GM12874 (cell line): ENCODE measurements around the gene TLR8.

Experiments used
- CTCF ChIP-seq: IDR thresholded peaks from 2 replicates; pipeline ENCODE4 v1.5.1; 2011; ENCODE audit warnings: low read depth, mild to moderate bottlenecking, control low read depth, low read length, moderate library complexity; ENCODE audit not compliant: insufficient read depth

The TLR8 gene

GRCh38 chrX:12874581-12874980 lies 31.8 kb upstream of the TLR8 start:
- no peak for TF ChIP-seq CTCF

- TF ChIP-seq CTCF, result no peak
These were observed 29.0 kb upstream of the TLR8 start for GRCh38 chrX:12877386-12877785.

GRCh38 chrX:12878536-12878935 lies 27.9 kb upstream of the TLR8 start:
- TF ChIP-seq CTCF, result no peak

GRCh38 chrX:12881914-12882313 lies 24.5 kb upstream of the TLR8 start:
- no peak for TF ChIP-seq CTCF

GRCh38 chrX:12885508-12885907 lies 20.9 kb upstream of the TLR8 start:
- TF ChIP-seq CTCF, result no peak

- TF ChIP-seq CTCF, result no peak
These were observed 19.9 kb upstream of the TLR8 start for GRCh38 chrX:12886545-12886944.

- no peak for TF ChIP-seq CTCF
These were observed 19.3 kb upstream of the TLR8 start for GRCh38 chrX:12887141-12887540.

- no peak for TF ChIP-seq CTCF
These were observed 18.7 kb upstream of the TLR8 start for GRCh38 chrX:12887767-12888166.
